Liver (tissue), 9 donors: ENCODE data around the gene UNC5B. TPM values are rescaled to one million over a fixed set of nuclear protein-coding genes. Genes with fewer than 3 reads are reported as not detected.

Source experiments
- DNase-seq: peaks from one replicate; pipeline ENCODE4 v3.0.0-alpha.2; 2017; ENCODE audit warnings: low spot score
- H3K27ac ChIP-seq, 2 donors: one replicate each; pipeline ENCODE4 v1.7.0; 2013; ENCODE audit warnings: inconsistent platforms in 2 of 2, low read length in 2 of 2, control low read depth in 1 of 2, low read depth in 1 of 2, mild to moderate bottlenecking in 1 of 2
- H3K27me3 ChIP-seq, 4 donors: one replicate each; pipeline versions ENCODE4 v1.6.1 to v1.7.0; 2013; ENCODE audit warnings: low read length in 3 of 4, inconsistent platforms in 1 of 4, mild to moderate bottlenecking in 1 of 4, moderate library complexity in 1 of 4; ENCODE audit not compliant: control insufficient read depth in 4 of 4, insufficient read depth in 4 of 4
- H3K36me3 ChIP-seq, 4 donors: one replicate each; pipeline versions ENCODE4 v1.6.1 to v1.7.0; 2013; ENCODE audit warnings: low read length in 3 of 4, mild to moderate bottlenecking in 3 of 4, low read depth in 1 of 4, moderate library complexity in 1 of 4; ENCODE audit not compliant: control insufficient read depth in 4 of 4, insufficient read depth in 3 of 4
- H3K4me1 ChIP-seq, 4 donors: one replicate each; pipeline versions ENCODE4 v1.6.1 to v1.7.0; 2013; ENCODE audit warnings: low read length in 3 of 4, mild to moderate bottlenecking in 3 of 4, moderate library complexity in 1 of 4; ENCODE audit not compliant: control insufficient read depth in 4 of 4, insufficient read depth in 4 of 4
- H3K4me3 ChIP-seq, 3 donors: one replicate each; pipeline versions ENCODE4 v1.6.1 to v1.7.0; 2013; ENCODE audit warnings: low read length in 3 of 3, control low read depth in 1 of 3, low read depth in 1 of 3, mild to moderate bottlenecking in 1 of 3
- H3K9ac ChIP-seq, 2 donors: one replicate each; pipeline ENCODE4 v1.7.0; 2013; ENCODE audit warnings: low read length in 2 of 2, mild to moderate bottlenecking in 2 of 2, moderate library complexity in 2 of 2, control low read depth in 1 of 2, low read depth in 1 of 2
- H3K9me3 ChIP-seq, 4 donors: one replicate each; pipeline versions ENCODE4 v1.6.1 to v1.7.0; 2013; ENCODE audit warnings: low read length in 3 of 4; ENCODE audit not compliant: control insufficient read depth in 4 of 4
- EGR1 ChIP-seq, 2 donors: IDR thresholded peaks; 2 replicates each; pipeline ENCODE4 v1.6.1; 2016 to 2018; ENCODE audit warnings: antibody characterized with exemption in 2 of 2, low read depth in 2 of 2
- FOXA1 ChIP-seq: IDR thresholded peaks from 2 replicates; pipeline ENCODE4 v1.6.1; 2016; ENCODE audit warnings: antibody characterized with exemption
- FOXA2 ChIP-seq: IDR thresholded peaks from 2 replicates; pipeline ENCODE4 v1.6.1; 2016; ENCODE audit warnings: antibody characterized with exemption
- GABPA ChIP-seq, 2 donors: IDR thresholded peaks in 1 of 2; conservative IDR thresholded peaks in 1 of 2; 2 replicates each; pipeline ENCODE4 v1.6.1; 2016; ENCODE audit warnings: antibody characterized with exemption in 2 of 2, mild to moderate bottlenecking in 1 of 2, moderate library complexity in 1 of 2
- HNF4A ChIP-seq, 2 donors: conservative IDR thresholded peaks; 2 replicates each; pipeline ENCODE4 v1.6.1; 2016; ENCODE audit warnings: antibody characterized with exemption in 2 of 2, mild to moderate bottlenecking in 2 of 2
- HNF4G ChIP-seq: IDR thresholded peaks from 2 replicates; pipeline ENCODE4 v1.6.1; 2016; ENCODE audit warnings: antibody characterized with exemption
- JUND ChIP-seq, 2 donors: IDR thresholded peaks; 2 replicates each; pipeline ENCODE4 v1.6.1; 2016; ENCODE audit warnings: antibody characterized with exemption in 2 of 2
- NR2F2 ChIP-seq: IDR thresholded peaks from 2 replicates; pipeline ENCODE4 v1.6.1; 2016; ENCODE audit warnings: antibody characterized with exemption
- RAD21 ChIP-seq, 2 donors: IDR thresholded peaks; 2 replicates each; pipeline ENCODE4 v1.6.1; 2016; ENCODE audit warnings: antibody characterized with exemption in 2 of 2, mild to moderate bottlenecking in 2 of 2
- RXRA ChIP-seq, 2 donors: IDR thresholded peaks; 2 replicates each; pipeline ENCODE4 v1.6.1; 2017 to 2018; ENCODE audit warnings: antibody characterized with exemption in 2 of 2, mild to moderate bottlenecking in 1 of 2
- SP1 ChIP-seq: IDR thresholded peaks from 2 replicates; pipeline ENCODE4 v1.6.1; 2018; ENCODE audit warnings: antibody characterized with exemption, mild to moderate bottlenecking
- TAF1 ChIP-seq: conservative IDR thresholded peaks from 2 replicates; pipeline ENCODE4 v1.6.1; 2016; ENCODE audit warnings: antibody characterized with exemption, mild to moderate bottlenecking
- YY1 ChIP-seq: IDR thresholded peaks from 2 replicates; pipeline ENCODE4 v1.6.1; 2016; ENCODE audit warnings: antibody characterized with exemption, mild to moderate bottlenecking
- WGBS: extraction: QIAGEN DNeasy Blood & Tissue Kit; methylation state at CpG from one replicate; pipeline ENCODE4 v1.1.7; 2013; 5-methylcytosine and 5-hydroxymethylcytosine counted together
- polyA plus RNA-seq, 2 donors: library from polyadenylated mRNA; stranded (reverse) in 1 of 2; unstranded in 1 of 2; fragments of 200-250 nt in 1 of 2; fragments of >200 nt in 1 of 2; fragmentation: Nextera tagmentation in 1 of 2; extraction: Ambion mirVana in 1 of 2; gene quantifications; one replicate each; pipeline versions ENCODE4 v1.2.1 to v1.2.3, GENCODE V29; 2013 to 2015
- total RNA-seq, 2 donors: library from RNA; depleted of rRNA; stranded (reverse); fragments of >200 nt; gene quantifications; one replicate each; pipeline ENCODE4 v1.2.3, GENCODE V29; 2014
- TF ChIP-seq, protein P1 (sequence below): fragments of 150-350 bp; IDR thresholded peaks from 2 replicates; pipeline ENCODE4 v1.5.1; 2017; ENCODE audit warnings: improper control_type of control experiment, low read depth, low read length; ENCODE audit not compliant: missing input control
- TF ChIP-seq, protein P2 (sequence below): IDR thresholded peaks from 2 replicates; pipeline ENCODE4 v1.6.1; 2016; ENCODE audit warnings: antibody characterized with exemption
- TF ChIP-seq, protein P3 (sequence below): IDR thresholded peaks from 2 replicates; pipeline ENCODE4 v1.6.1; 2016; ENCODE audit warnings: antibody characterized with exemption
- TF ChIP-seq, protein P4 (sequence below): IDR thresholded peaks from 2 replicates; pipeline ENCODE4 v1.6.1; 2016; ENCODE audit warnings: antibody characterized with exemption
- TF ChIP-seq, protein P5 (sequence below): IDR thresholded peaks from 2 replicates; pipeline ENCODE4 v1.6.1; 2016; ENCODE audit warnings: antibody characterized with exemption, mild to moderate bottlenecking
- donor health status: healthy.
- donor health status: healthy.
- donor health status: healthy.
- donor health status: healthy.
- donor health status: healthy.

UNC5B gene
- total and polyA plus RNA-seq, 4 donors, result 0.56 to 1.8 (median 1.3) TPM

DNA sequence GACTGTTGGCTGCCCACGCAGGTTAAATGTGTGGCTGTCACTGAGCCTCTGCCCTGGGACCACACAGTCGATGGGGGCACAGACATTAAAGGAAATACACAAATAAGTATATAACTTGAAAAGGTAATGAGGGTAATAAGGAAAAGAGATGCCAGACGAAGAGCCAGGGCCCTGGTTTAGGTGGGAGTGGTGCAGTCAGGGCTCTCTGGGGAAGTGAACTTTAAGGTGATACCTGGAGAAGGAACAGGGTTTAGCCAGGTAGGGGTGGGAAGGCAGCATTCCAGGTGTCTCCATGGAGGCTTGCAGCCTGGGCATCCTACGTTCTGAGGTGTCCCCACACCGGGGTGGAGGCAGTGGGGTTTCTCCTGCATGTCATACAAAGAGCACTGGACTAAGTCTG lies 50.4 kb downstream of the UNC5B start:
- H3K4me3 ChIP-seq, result no peak overlapping the region
- TF ChIP-seq, protein P1, sequence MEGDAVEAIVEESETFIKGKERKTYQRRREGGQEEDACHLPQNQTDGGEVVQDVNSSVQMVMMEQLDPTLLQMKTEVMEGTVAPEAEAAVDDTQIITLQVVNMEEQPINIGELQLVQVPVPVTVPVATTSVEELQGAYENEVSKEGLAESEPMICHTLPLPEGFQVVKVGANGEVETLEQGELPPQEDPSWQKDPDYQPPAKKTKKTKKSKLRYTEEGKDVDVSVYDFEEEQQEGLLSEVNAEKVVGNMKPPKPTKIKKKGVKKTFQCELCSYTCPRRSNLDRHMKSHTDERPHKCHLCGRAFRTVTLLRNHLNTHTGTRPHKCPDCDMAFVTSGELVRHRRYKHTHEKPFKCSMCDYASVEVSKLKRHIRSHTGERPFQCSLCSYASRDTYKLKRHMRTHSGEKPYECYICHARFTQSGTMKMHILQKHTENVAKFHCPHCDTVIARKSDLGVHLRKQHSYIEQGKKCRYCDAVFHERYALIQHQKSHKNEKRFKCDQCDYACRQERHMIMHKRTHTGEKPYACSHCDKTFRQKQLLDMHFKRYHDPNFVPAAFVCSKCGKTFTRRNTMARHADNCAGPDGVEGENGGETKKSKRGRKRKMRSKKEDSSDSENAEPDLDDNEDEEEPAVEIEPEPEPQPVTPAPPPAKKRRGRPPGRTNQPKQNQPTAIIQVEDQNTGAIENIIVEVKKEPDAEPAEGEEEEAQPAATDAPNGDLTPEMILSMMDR, result no peak
- TF ChIP-seq, protein P2, sequence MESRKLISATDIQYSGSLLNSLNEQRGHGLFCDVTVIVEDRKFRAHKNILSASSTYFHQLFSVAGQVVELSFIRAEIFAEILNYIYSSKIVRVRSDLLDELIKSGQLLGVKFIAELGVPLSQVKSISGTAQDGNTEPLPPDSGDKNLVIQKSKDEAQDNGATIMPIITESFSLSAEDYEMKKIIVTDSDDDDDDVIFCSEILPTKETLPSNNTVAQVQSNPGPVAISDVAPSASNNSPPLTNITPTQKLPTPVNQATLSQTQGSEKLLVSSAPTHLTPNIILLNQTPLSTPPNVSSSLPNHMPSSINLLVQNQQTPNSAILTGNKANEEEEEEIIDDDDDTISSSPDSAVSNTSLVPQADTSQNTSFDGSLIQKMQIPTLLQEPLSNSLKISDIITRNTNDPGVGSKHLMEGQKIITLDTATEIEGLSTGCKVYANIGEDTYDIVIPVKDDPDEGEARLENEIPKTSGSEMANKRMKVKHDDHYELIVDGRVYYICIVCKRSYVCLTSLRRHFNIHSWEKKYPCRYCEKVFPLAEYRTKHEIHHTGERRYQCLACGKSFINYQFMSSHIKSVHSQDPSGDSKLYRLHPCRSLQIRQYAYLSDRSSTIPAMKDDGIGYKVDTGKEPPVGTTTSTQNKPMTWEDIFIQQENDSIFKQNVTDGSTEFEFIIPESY, result no peak
- TF ChIP-seq HNF4G (no peak), NR2F2 (no peak), FOXA2 (no peak), GABPA (IDR thresholded peaks at IDR 0.05 in 1 of 2, conservative IDR thresholded peaks at IDR 0.05 in 1 of 2) (no peak), YY1 (no peak), RXRA (IDR thresholded peaks at IDR 0.05) (no peak), HNF4A (conservative IDR thresholded peaks at IDR 0.05) (no peak), JUND (IDR thresholded peaks at IDR 0.05) (no peak), SP1 (no peak), EGR1 (IDR thresholded peaks at IDR 0.05; ENCODE audit: low read depth in 2 of 2) (no peak), RAD21 (IDR thresholded peaks at IDR 0.05) (no peak)
- TF ChIP-seq, protein P3, sequence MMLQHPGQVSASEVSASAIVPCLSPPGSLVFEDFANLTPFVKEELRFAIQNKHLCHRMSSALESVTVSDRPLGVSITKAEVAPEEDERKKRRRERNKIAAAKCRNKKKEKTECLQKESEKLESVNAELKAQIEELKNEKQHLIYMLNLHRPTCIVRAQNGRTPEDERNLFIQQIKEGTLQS, result no peak
- TF ChIP-seq, protein P4, sequence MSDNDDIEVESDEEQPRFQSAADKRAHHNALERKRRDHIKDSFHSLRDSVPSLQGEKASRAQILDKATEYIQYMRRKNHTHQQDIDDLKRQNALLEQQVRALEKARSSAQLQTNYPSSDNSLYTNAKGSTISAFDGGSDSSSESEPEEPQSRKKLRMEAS, result no peak
- TF ChIP-seq, protein P5, sequence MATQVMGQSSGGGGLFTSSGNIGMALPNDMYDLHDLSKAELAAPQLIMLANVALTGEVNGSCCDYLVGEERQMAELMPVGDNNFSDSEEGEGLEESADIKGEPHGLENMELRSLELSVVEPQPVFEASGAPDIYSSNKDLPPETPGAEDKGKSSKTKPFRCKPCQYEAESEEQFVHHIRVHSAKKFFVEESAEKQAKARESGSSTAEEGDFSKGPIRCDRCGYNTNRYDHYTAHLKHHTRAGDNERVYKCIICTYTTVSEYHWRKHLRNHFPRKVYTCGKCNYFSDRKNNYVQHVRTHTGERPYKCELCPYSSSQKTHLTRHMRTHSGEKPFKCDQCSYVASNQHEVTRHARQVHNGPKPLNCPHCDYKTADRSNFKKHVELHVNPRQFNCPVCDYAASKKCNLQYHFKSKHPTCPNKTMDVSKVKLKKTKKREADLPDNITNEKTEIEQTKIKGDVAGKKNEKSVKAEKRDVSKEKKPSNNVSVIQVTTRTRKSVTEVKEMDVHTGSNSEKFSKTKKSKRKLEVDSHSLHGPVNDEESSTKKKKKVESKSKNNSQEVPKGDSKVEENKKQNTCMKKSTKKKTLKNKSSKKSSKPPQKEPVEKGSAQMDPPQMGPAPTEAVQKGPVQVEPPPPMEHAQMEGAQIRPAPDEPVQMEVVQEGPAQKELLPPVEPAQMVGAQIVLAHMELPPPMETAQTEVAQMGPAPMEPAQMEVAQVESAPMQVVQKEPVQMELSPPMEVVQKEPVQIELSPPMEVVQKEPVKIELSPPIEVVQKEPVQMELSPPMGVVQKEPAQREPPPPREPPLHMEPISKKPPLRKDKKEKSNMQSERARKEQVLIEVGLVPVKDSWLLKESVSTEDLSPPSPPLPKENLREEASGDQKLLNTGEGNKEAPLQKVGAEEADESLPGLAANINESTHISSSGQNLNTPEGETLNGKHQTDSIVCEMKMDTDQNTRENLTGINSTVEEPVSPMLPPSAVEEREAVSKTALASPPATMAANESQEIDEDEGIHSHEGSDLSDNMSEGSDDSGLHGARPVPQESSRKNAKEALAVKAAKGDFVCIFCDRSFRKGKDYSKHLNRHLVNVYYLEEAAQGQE, result no peak
- H3K4me1 ChIP-seq, result peaks cover 0 to 7% (median 2%) of the 10 kb centered on the region in 4 donors
- H3K9ac ChIP-seq, result no peak overlapping the region
- no peaks in the 10 kb centered on the region for H3K27me3 ChIP-seq
- no peak overlapping the region for H3K27ac ChIP-seq
- 83% methylated on average over 5 of the region's 5 CpGs for WGBS
- no peaks in the 10 kb centered on the region for H3K36me3 ChIP-seq
- H3K9me3 ChIP-seq, result no peaks in the 10 kb centered on the region
- DNase-seq, result no peak

DNA sequence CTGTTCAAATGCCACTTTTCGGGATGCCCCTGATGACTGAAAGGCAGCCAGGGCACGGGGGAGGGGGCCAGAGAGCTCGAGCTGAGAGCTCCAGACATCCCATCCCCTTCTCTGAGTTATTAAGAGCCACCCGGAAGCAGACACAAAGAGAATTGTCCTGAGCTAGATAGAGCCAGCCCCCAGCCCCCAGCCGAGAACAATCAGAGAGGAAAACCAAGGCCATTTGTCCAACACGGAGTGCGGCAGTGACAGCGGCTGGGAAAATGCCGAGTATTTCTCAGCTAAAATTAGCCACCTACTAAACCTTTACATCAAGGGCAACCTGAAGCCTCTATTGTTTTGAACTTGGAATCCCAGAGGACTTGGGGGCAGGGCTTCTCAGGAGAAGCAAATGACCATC lies 51.0 kb downstream of the UNC5B start:
- TF ChIP-seq EGR1 (IDR thresholded peaks at IDR 0.05; ENCODE audit: low read depth in 2 of 2), result no peak
- TF ChIP-seq RAD21 (IDR thresholded peaks at IDR 0.05), result no peak
- TF ChIP-seq RXRA (IDR thresholded peaks at IDR 0.05), result no peak
- TF ChIP-seq HNF4A (conservative IDR thresholded peaks at IDR 0.05), result no peak
- TF ChIP-seq JUND (IDR thresholded peaks at IDR 0.05), result no peak
- no peak for TF ChIP-seq YY1
- TF ChIP-seq FOXA1, result no peak
- TF ChIP-seq, protein P5, result no peak
- TF ChIP-seq FOXA2, result no peak
- no peak for TF ChIP-seq HNF4G
- no peak for TF ChIP-seq TAF1
- TF ChIP-seq, protein P4, result no peak
- Histone ChIP-seq H3K27ac (no peak overlapping the region), H3K27me3 (no peaks in the 10 kb centered on the region), H3K4me3 (no peak overlapping the region), H3K4me1 (peaks cover 0 to 7% (median 2%) of the 10 kb centered on the region in 4 donors), H3K9me3 (no peaks in the 10 kb centered on the region), H3K36me3 (no peaks in the 10 kb centered on the region), H3K9ac (no peak overlapping the region)
- 74% methylated on average over 9 of the region's 9 CpGs for WGBS
- no peak for DNase-seq
